Measurements from ENCODE around the gene CYP27C1. TPM values are rescaled to one million over a fixed set of nuclear protein-coding genes. Genes with fewer than 3 reads are reported as not detected.

CYP27C1 gene
- total and polyA plus RNA-seq, 7 donors, result 0.01 to 0.21 (median 0.11) TPM; not detected in 1

- DNase-seq (no peak), ATAC-seq (no peak)
- H3K4me3 ChIP-seq, result no peak overlapping the region
- intact Hi-C loops (cut with DNase I), result no loop called here
- H3K27me3 ChIP-seq (ENCODE audit: insufficient read depth in 3 of 3, low read length in 2 of 3), result no peaks in the 10 kb centered on the region
- peaks cover 12% of the 10 kb centered on the region for H3K4me1 ChIP-seq
- 69 to 81% (median 70%) methylated on average over 13 of the region's 13 CpGs for WGBS, 3 donors
- H3K27ac ChIP-seq, result no peak overlapping the region
- H3K9me3 ChIP-seq, result no peaks in the 10 kb centered on the region
- no peaks in the 10 kb centered on the region for H3K36me3 ChIP-seq (ENCODE audit: insufficient read depth in 1 of 2, low read depth in 1 of 2)
- TF ChIP-seq CTCF (IDR thresholded peaks at IDR 0.05), result no peak
These were observed 28.5 kb downstream of the CYP27C1 start for GRCh38 chr2:127191331-127192219.

DNA sequence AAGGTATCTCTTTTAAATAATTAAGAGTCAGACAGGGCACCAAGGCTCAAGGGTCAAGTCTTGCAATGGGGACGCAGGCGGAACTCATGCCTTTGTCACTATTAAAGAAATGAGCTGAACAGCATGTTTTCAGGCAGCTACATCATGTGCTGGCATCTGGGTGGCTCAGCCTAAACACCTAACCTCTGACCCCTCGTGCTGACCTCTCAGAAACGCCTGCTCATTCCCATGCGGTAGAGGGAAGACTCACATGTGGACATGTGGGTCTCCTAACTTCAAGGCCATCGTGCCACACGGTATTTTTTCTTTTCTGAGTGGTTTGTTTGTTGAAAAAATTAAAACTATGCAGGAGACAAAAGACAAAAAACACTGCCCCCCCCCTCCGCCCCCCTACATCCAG is 31.3 kb downstream of the CYP27C1 start:
- DNase-seq (no peak), ATAC-seq (no peak)
- no peak overlapping the region for H3K27ac ChIP-seq
- TF ChIP-seq CTCF (IDR thresholded peaks at IDR 0.05), result no peak
- intact Hi-C loops (cut with DNase I), result no loop called here
- no peaks in the 10 kb centered on the region for H3K27me3 ChIP-seq (ENCODE audit: insufficient read depth in 3 of 3, low read length in 2 of 3)
- H3K36me3 ChIP-seq (ENCODE audit: insufficient read depth in 1 of 2, low read depth in 1 of 2), result no peaks in the 10 kb centered on the region
- 92 to 96% (median 94%) methylated on average over 8 of the region's 8 CpGs for WGBS, 3 donors
- H3K4me1 ChIP-seq, result peaks cover 4% of the 10 kb centered on the region
- no peaks in the 10 kb centered on the region for H3K9me3 ChIP-seq
- no peak overlapping the region for H3K4me3 ChIP-seq

DNA sequence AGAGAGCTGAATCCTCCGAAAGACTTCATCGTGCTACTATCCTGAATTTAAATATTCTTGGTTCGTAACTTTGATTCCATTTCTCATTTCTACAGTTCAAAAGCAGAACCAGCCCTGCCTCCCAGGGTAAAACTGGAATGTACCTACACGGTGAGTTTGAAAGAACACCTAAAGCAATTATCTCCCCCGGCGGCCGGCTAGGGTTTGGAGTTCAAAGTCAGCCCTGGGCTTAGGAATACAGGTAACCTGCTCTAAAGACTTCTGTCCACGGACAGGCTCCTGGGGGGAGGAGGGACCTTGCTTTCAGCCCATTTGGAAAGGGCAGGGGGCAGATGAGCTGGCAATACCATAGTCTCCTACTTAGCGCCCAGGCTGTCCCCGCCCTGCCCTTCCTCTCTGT is 32.3 kb downstream of the CYP27C1 start:
- Histone ChIP-seq H3K27me3 (ENCODE audit: insufficient read depth in 3 of 3, low read length in 2 of 3) (no peaks in the 10 kb centered on the region), H3K27ac (no peak overlapping the region), H3K4me3 (no peak overlapping the region), H3K36me3 (ENCODE audit: insufficient read depth in 1 of 2, low read depth in 1 of 2) (no peaks in the 10 kb centered on the region), H3K4me1 (no peaks in the 10 kb centered on the region), H3K9me3 (no peaks in the 10 kb centered on the region)
- WGBS, 3 donors, result 81% methylated on average over 10 of the region's 10 CpGs
- ATAC-seq (no peak), DNase-seq (no peak)
- intact Hi-C loops (cut with DNase I), result no loop called here
- TF ChIP-seq CTCF (IDR thresholded peaks at IDR 0.05), result no peak

DNA sequence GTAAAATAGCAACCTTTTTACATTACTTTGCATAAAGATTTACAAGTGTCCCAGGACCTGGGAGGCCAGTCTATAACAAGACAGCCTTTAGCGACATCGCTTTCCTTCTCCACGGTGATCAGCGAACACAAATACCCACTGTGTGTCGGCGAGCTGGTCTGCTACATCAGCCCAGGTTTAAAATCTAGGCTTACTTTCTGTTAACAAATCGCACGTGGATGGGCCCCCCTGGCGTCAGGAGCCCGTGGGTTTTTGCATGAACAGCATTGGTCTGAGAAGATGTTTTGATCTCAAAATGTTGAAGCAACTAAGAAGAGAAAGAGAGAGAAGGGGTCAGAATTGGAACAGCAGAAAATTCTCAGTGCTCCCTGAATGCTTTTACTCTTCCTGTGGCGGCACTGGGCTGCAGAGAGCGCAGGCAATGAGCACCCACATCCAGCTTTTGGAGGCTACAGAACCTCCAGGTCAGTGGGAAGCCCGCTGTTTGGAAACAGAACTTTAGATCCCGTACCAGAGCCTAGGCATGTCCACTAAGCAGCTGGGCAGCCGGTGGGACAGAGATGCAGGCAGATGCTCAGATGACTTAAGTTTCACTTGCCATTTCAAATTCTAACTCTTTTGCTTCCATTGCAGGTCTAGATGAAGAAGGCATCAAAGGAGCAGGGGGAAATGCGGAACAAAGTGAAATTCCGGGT is 32.9 kb downstream of the CYP27C1 start:
- Histone ChIP-seq H3K27me3 (ENCODE audit: insufficient read depth in 3 of 3, low read length in 2 of 3) (no peaks in the 10 kb centered on the region), H3K36me3 (ENCODE audit: insufficient read depth in 1 of 2, low read depth in 1 of 2) (no peaks in the 10 kb centered on the region), H3K4me1 (no peaks in the 10 kb centered on the region), H3K9me3 (no peaks in the 10 kb centered on the region), H3K4me3 (no peak overlapping the region), H3K27ac (no peak overlapping the region)
- 78 to 84% (median 81%) methylated on average over 17 of the region's 17 CpGs for WGBS, 3 donors
- no peak for DNase-seq
- no peak for TF ChIP-seq CTCF (IDR thresholded peaks at IDR 0.05)
- ATAC-seq, result no peak
- intact Hi-C loops (cut with DNase I), result no loop called here

Data from psoas muscle (tissue), 8 donors.